GM12892 (cell line): ENCODE data around the gene OTOG.

ENCODE experiments used
- DNase-seq: peaks from one replicate; pipeline ENCODE4 v3.0.0; 2011; ENCODE audit not compliant: insufficient read length
- FAIRE-seq: peaks from 2 replicates; lab custom pipeline; 2011; peaks lifted over from hg19 to GRCh38; lab: Jason Lieb, UNC
- POLR2A ChIP-seq: IDR thresholded peaks from 2 replicates; pipeline ENCODE4 v1.6.1; 2011; ENCODE audit warnings: low read depth, low read length, control low read depth
- POLR2AphosphoS5 ChIP-seq: IDR thresholded peaks from 2 replicates; pipeline ENCODE4 v1.6.1; 2011; ENCODE audit warnings: low read depth, low read length, control low read depth
- TAF1 ChIP-seq: IDR thresholded peaks from 2 replicates; pipeline ENCODE4 v1.6.1; 2011; ENCODE audit warnings: low read depth, mild to moderate bottlenecking, control low read depth, low read length, borderline replicate concordance

Gene OTOG

DNA sequence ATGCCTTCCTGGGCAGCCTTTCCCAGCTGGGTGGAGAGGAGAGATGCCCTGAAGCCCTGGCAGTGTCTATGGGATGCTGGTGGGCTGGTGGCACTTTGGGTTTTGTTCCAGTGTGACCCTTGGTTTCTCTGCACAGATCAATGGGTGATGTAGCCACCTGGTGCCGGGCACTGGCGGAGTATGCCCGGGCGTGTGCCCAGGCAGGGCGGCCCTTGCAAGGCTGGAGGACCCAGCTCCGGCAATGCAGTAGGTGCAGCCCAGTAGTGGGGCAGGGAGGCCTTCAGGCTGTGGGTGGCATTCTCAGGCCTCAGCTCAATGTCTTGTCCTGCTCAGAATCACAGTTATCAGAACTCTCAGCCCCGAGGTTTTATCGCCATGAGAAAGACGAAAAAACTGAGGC lies 11.9 kb downstream of the OTOG start:
- TF ChIP-seq POLR2AphosphoS5, result no peak
- no peak for TF ChIP-seq TAF1
- TF ChIP-seq POLR2A, result no peak
- FAIRE-seq, result no peak

DNA sequence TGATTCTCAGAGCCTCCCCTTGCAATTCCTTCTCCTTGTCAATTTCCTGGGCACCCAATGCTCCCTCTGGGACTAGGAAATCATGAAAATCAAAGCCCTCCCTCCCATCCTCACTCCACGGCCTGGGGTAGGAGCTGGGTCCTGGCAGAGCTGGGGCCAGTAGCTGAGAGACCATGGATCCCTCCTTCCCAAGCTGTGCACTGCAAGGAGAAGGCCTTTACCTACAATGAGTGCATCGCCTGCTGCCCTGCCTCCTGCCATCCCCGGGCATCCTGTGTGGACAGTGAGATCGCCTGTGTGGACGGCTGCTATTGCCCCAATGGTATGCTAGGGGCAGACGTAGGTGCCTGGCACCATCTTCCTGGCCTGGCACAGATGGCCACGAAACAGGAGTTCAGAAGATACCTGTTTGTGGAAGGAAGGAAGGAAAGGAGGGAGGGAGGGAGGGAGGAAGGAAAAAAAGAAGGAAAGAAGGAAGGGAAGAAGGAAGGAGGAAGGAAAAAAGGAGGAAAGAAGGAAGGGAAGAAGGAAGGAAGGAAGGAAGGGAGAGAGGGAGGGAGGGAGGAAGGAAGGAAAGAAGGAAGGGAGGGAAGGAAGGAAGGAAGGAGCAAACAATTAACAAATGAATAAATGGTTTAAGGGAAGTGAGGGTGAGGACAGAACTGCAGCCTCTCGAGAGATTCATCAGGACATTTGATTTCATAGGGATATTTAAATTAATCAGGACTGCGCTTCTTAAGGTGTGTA lies 12.5 kb downstream of the OTOG start:
- TF ChIP-seq POLR2AphosphoS5 (no peak), TAF1 (no peak), POLR2A (no peak)
- FAIRE-seq, result no peak
- DNase-seq, result no peak

More for the DNA sequence above, 11.9 kb downstream of the OTOG start:
- DNase-seq, result no peak

DNA sequence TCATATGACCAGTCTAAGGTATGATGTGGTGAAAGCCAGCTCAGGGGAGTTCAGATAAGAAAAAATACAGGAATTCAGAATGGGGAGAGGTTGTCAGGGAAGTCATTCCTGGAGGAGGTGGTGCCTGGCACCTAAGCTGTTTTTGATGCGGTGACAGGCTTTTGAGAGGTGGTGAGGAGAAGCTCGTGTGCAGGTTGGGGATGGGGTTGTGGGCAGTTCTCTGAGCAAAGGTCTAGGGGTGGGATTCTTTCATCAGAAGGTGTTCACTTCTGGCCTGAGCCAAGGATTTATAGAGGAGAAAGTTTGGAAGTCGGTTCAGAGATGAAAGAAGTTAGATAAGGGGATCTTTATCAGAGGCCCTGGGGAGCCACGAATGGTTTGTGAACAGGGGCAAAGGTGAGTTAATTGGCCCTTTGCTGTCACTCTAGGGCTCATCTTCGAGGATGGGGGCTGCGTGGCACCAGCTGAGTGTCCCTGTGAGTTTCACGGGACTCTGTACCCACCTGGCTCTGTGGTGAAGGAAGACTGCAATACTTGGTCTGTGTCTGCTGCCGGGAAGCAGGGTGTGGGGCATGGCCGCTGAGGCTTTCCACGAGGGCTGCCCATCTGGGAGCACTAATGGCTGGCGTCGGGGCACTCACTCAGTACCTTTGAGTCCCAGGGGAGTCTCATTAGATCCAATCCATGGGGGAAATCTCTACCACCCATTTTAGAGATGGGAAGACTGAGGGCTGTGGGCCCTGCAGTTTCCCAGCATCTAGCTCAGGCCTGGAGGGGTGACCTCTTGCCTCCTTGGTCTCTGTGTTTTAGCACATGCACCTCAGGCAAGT lies 13.4 kb downstream of the OTOG start:
- no peak for FAIRE-seq
- no peak for DNase-seq

DNA sequence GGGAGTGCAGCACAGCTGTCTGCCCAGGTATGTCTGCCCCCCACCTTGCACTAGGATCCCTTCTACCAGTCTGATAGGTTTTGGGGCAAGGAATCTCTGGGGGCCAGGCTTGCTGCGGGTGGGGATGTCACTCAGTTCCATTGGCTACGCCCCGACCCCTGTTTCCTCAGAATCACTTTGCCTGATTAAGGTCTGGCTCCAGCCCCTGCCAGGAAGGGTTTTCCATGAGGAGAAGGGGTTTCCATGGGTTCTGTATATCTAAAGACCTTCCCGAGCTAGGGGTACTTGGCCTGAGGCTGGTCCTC lies 14.0 kb downstream of the OTOG start:
- no peak for TF ChIP-seq POLR2A
- FAIRE-seq, result no peak
- DNase-seq, result no peak

More for the DNA sequence above, 13.4 kb downstream of the OTOG start:
- TF ChIP-seq POLR2AphosphoS5 (no peak), POLR2A (no peak), TAF1 (no peak)

DNA sequence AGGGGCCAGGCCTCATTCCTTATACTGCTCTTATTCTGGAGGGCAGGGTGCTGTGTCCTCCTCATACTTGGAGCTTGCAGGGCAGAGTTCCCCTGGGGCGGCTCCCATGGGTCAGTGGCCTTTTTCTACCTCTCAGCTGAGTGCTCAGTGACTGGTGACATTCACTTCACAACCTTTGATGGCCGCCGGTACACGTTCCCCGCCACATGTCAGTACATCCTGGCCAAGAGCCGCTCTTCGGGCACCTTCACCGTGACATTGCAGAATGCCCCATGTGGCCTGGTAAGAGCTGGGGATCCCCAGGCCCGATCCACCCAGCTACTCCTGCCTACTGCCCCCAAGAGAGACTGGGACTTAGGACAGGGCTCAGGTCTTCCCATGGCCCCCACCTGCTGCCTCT lies 14.5 kb downstream of the OTOG start:
- TF ChIP-seq TAF1 (no peak), POLR2AphosphoS5 (no peak), POLR2A (no peak)
- FAIRE-seq, result no peak
- no peak for DNase-seq

DNA sequence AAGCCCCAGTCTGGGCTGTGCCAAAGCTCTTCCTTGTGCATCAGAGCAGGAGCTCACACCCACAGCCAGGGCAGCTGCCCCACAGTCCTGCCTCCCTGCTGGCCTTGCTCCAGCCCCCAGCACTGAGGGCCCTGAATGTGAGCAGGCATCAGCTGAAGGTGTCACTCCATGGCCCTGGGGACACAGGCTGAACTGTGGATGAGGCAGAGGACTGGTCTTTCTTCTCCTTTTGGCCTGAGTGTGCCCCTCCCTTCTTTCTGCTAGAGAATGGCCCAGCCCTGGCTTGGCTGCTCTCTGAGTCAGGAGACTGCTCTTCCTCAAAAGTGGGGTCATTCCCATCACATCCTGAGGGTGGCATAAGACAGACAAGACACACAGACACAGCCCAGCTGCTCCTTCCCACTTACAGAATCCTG lies 16.2 kb downstream of the OTOG start:
- FAIRE-seq (no peak), DNase-seq (no peak)
- TF ChIP-seq TAF1 (no peak), POLR2AphosphoS5 (no peak), POLR2A (no peak)

DNA sequence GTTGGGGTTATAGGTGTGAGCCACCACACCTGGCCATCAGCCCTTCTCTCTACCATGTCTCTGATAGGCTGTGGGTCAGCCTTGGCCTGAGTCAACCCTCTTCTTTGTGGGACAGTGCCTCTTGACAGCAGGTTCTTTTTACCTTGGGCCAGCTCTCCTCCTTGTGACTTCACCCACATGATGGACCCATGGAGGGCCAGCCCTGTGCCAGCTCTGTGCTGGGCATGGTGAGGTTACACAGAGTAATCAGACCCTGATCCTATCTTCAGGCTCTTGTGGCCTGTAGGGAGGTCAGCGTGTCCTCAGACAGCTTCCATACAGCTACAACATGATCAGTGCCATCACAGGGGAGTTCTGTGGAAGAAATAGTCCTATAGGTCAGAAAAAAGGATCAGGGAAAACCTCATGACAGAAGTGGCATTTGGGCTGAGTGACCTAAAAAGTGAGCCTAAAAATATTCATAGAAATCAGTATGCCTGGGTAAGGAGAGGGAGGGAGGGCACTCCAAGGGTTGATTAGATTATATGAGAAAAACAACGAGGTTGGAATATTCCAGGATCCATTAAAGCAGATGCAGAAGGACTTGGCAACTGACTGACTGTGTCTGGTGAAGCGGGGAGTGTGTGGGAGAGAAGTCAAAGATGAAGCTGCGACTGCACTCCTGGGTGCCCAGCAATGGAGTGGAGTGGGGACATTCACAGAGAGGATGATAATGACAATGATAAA lies 17.1 kb downstream of the OTOG start:
- FAIRE-seq (no peak), DNase-seq (no peak)
- TF ChIP-seq POLR2A (no peak), TAF1 (no peak), POLR2AphosphoS5 (no peak)

DNA sequence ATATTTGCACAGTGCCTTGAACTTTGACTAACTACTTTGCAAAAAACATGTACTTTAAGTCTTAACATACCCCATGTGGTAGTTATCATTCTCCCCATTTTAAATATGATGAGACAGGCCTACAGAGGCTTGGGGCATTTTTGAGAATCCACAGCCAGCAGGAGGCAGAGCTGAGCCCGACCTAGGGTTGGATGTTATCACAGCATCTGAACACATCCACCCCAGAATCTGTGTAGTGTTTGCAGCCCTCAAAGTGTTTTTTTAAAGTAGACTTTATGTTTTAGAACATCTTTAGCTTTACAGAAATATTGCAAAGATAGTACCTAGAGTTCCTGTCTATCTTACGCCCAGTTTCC lies 17.6 kb downstream of the OTOG start:
- FAIRE-seq, result peak; percentile 17
- no peak for DNase-seq

DNA sequence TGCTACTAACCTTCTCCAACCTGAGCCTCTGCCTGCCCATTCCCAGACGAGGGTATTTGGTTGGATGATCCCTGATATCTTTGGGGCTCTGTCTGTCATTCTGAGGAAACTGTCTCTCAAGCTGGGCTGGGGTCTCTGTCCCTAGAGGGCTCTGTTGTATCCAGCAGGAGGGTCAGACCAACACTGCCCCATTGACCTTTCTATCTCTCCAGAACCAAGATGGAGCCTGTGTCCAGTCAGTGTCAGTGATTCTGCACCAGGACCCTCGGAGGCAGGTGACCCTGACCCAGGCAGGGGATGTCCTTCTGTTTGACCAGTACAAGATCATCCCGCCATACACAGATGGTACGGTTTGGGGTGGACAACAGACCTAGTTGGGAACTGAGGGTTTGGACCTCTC lies 21.9 kb downstream of the OTOG start:
- TF ChIP-seq TAF1 (no peak), POLR2A (no peak), POLR2AphosphoS5 (no peak)
- FAIRE-seq (no peak), DNase-seq (no peak)

More for the DNA sequence above, 17.6 kb downstream of the OTOG start:
- no peak for TF ChIP-seq POLR2AphosphoS5
- TF ChIP-seq TAF1, result no peak
- TF ChIP-seq POLR2A, result no peak

DNA sequence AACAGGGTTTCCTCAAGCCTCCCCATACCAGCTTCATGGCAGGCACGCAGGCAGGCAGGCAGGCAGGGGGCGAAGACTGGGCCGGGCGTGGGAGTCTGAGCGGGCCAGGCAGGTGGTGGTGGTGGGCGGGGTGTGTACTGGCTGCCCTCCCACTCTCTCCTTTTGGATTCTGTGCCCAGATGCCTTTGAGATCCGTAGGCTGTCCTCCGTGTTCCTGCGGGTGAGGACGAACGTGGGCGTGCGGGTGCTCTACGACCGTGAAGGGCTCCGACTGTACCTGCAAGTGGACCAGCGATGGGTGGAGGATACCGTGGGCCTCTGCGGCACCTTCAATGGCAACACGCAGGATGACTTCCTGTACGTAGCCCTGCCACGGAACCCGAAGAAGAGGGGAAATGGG lies 23.0 kb downstream of the OTOG start:
- DNase-seq, result no peak
- no peak for TF ChIP-seq TAF1
- no peak for TF ChIP-seq POLR2AphosphoS5
- no peak for TF ChIP-seq POLR2A
- FAIRE-seq, result no peak

DNA sequence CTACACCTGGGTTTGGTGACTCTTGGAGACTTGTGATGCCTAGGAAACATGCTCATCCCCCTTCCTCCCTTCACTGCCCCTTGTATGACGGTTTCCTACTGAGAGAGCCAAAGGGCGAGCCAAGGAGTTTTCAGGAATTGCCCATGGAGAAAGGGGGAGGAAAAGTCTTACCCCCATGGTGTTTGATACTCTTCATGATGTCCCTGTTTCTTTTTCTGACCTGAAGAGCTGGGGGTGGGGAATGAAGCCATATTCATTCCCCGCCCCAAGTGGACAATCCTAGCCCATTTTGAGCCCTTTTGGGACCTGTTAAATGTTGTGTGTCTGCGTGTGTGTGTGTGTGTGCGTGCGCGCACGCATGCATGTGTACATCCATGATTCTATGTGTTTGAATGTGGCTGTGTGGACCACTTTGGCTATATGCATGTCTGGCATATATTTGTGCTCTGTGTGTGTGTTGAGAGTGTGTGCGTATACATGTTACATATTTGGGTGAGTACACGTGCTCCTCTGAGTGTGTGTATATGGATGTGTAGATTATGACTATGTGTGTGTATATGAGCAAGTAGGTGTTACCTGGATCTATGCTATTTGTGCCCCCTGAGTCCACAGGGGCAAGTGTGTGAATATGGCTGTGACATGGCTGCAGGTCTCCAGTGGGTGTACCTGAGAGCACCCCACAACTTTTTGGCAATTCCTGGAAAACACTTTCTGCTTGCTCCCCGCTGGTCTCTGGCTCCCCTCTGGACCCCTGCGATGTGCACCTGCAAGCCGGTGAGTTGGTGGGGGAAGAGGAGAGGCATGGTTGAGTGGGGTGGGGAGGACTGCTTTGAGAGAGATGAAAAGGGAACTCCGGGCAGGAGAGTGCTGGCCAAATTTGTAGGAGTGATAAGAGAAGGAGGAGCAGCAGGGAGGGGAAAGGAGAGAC lies 24.6 kb downstream of the OTOG start:
- FAIRE-seq (no peak), DNase-seq (no peak)
- TF ChIP-seq TAF1 (no peak), POLR2A (no peak), POLR2AphosphoS5 (no peak)
